GM10266 (cell line): ENCODE data around the gene CNIH1.

Experiments
- DNase-seq: peaks from one replicate; pipeline ENCODE4 v3.0.0; 2012; ENCODE audit errors: extremely low spot score
- TF ChIP-seq, protein P1 (sequence below): IDR thresholded peaks from 2 replicates; pipeline ENCODE4 v1.5.1; 2012; ENCODE audit warnings: mild to moderate bottlenecking, low read depth; ENCODE audit not compliant: control insufficient read depth, insufficient read depth; ENCODE audit errors: missing control alignments

Gene CNIH1

DNA sequence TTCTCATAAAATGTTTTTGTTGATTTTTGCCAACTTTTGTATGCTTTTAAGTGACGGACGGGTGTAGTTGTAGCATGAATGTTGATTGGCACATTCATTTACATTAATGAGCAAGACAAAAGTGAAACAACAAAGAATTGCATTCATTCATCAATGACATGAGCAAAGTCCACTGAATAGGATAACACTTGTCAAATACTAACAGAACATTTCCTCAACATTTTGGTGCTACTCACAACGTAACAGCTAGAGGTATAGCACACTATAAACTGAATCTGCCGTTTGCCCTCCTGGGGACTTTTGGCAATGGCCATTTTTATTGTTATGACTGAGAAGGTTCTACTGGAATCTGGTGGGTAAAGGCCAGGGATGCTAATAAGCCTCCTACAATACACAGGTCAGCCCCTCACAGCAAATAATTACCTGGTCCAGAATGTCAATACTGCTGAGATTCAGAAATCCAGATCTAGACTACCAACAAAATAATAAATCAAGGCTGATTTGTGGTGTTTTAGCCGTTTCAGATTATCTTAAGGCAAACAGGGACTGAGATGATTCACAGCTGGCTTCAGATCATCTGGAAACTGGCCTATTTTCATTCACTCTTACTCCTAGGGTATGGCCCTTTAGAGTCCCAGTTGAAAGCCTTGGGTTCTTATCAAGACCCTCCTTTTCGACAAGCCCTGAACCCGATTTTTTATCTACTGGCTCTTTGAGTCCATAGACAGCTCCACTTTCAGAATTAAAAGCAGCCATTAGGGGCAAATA lies 66.9 kb downstream of the CNIH1 start:
- TF ChIP-seq, protein P1, sequence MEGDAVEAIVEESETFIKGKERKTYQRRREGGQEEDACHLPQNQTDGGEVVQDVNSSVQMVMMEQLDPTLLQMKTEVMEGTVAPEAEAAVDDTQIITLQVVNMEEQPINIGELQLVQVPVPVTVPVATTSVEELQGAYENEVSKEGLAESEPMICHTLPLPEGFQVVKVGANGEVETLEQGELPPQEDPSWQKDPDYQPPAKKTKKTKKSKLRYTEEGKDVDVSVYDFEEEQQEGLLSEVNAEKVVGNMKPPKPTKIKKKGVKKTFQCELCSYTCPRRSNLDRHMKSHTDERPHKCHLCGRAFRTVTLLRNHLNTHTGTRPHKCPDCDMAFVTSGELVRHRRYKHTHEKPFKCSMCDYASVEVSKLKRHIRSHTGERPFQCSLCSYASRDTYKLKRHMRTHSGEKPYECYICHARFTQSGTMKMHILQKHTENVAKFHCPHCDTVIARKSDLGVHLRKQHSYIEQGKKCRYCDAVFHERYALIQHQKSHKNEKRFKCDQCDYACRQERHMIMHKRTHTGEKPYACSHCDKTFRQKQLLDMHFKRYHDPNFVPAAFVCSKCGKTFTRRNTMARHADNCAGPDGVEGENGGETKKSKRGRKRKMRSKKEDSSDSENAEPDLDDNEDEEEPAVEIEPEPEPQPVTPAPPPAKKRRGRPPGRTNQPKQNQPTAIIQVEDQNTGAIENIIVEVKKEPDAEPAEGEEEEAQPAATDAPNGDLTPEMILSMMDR = no peak
- DNase-seq = no peak
